HG03442 (cell line): Measurements from ENCODE around the gene POTED.
"Not testable (repeated sequence)": the region's sequence is repeated elsewhere in the genome, so short reads cannot be mapped to it uniquely, and the experiment has no call there.

Source experiments
- ATAC-seq: cut with Tn5 transposase; IDR thresholded peaks from one replicate; pipeline ENCODE4 v1.9.1; 2021; ENCODE audit warnings: mild to moderate bottlenecking, moderate library complexity; ENCODE audit not compliant: unreplicated experiment

The POTED gene

GRCh38 chr21:13609477-13609876 lies at the start of gene POTED:
POTED (plus strand) TSS chr21:13609777; CDS start chr21:13610229, 452 bp downstream.
- ATAC-seq: not testable (repeated sequence)

GRCh38 chr21:13650101-13650500 lies 40.5 kb downstream of the POTED start:
- ATAC-seq: not testable (repeated sequence)

GRCh38 chr21:13651746-13652145 lies 42.2 kb downstream of the POTED start:
- ATAC-seq: not testable (repeated sequence)
